ENCODE data around the gene COL6A2. TPM values are rescaled to one million over a fixed set of nuclear protein-coding genes. Genes with fewer than 3 reads are reported as not detected.
"Not testable (repeated sequence)": the region's sequence is repeated elsewhere in the genome, so short reads cannot be mapped to it uniquely, and the experiment has no call there.

Gene COL6A2
- total and polyA plus RNA-seq, 2 of the 13 experiments (the other 11 are each of a cell fraction or from before 2014, with no cell fraction given), result 0.07 to 0.41 TPM

GRCh38 chr21:46104104-46104503 lies 6.2 kb downstream of the COL6A2 start:
- no peaks in the 10 kb centered on the region for H3K36me3 ChIP-seq (replicated peaks in 1 of 2; ENCODE audit: control insufficient read depth in 1 of 2, insufficient read depth in 2 of 2, low read length in 2 of 2)
- in situ Hi-C loops (cut with HindIII; ENCODE audit: extremely low pct_ligation_motif_present, low pct_unique_long_range_greater_than_20kb), result no loop called here
- POLR2A ChIA-PET, result no interaction called here

GRCh38 chr21:46107376-46107775 lies 9.5 kb downstream of the COL6A2 start:
- H3K27ac ChIP-seq (ENCODE audit: extremely low read length, insufficient read depth, low read length); H3K36me3 ChIP-seq (replicated peaks in 1 of 2; ENCODE audit: control insufficient read depth in 1 of 2, insufficient read depth in 2 of 2, low read length in 2 of 2); H3K9ac ChIP-seq (ENCODE audit: insufficient read depth, low read depth, low read length); CTCF ChIA-PET (ENCODE audit: low intra/inter-chr PET ratio, low total read pairs); H4K20me1 ChIP-seq (ENCODE audit: insufficient read depth, low read length); H3K4me2 ChIP-seq (ENCODE audit: low read depth, low read length); H2AFZ ChIP-seq (ENCODE audit: low read length); DNase-seq (ENCODE audit: low spot score); BruUV-seq (replicated peaks); H3K79me2 ChIP-seq (ENCODE audit: insufficient read depth, low read length); H3K4me1 ChIP-seq (ENCODE audit: insufficient read depth, low read length); ATAC-seq; POLR2A ChIA-PET; H3K4me3 ChIP-seq (replicated peaks in 1 of 3; ENCODE audit: insufficient read depth in 1 of 3, low read depth in 2 of 3, low read length in 3 of 3); intact Hi-C loops (cut with micrococcal nuclease; ENCODE audit: unreplicated experiment); FAIRE-seq; in situ Hi-C loops (cut with HindIII; ENCODE audit: extremely low pct_ligation_motif_present, low pct_unique_long_range_greater_than_20kb); H3K9me3 ChIP-seq (ENCODE audit: low read length): not testable (repeated sequence)
- 0% methylated on average over 2 of the region's 2 CpGs for WGBS (ENCODE audit: low lambda C conversion rate)
- peaks cover 0 to 18% of the 10 kb centered on the region in 2 experiments; a peak in 2 of 5 replicates for H3K27me3 ChIP-seq (ENCODE audit: control insufficient read depth in 1 of 2, insufficient read depth in 2 of 2, low read length in 2 of 2)

More at GRCh38 chr21:46104104-46104503, 6.2 kb downstream of the COL6A2 start:
- H3K4me2 ChIP-seq (ENCODE audit: low read depth, low read length), result no peak overlapping the region
- DNase-seq (ENCODE audit: low spot score) (no peak), ATAC-seq (no peak), FAIRE-seq (no peak)
- H3K9ac ChIP-seq (ENCODE audit: insufficient read depth, low read depth, low read length), result no peak overlapping the region
- no peak overlapping the region for H3K4me3 ChIP-seq (replicated peaks in 1 of 3; ENCODE audit: insufficient read depth in 1 of 3, low read depth in 2 of 3, low read length in 3 of 3)
- peaks cover 2 to 13% of the 10 kb centered on the region in 2 experiments; a peak in 3 of 5 replicates for H3K27me3 ChIP-seq (ENCODE audit: control insufficient read depth in 1 of 2, insufficient read depth in 2 of 2, low read length in 2 of 2)
- no peaks in the 10 kb centered on the region for H3K79me2 ChIP-seq (ENCODE audit: insufficient read depth, low read length)
- no peaks in the 10 kb centered on the region for H3K4me1 ChIP-seq (ENCODE audit: insufficient read depth, low read length)
- no peaks in the 10 kb centered on the region for H4K20me1 ChIP-seq (ENCODE audit: insufficient read depth, low read length)
- no peak overlapping the region for H3K27ac ChIP-seq (ENCODE audit: extremely low read length, insufficient read depth, low read length)
- peaks cover 6% of the 10 kb centered on the region for H3K9me3 ChIP-seq (ENCODE audit: low read length)
- TF ChIP-seq SRY (CRISPR knock-in tag; IDR thresholded peaks at IDR 0.05) (no peak), ZNF569 (CRISPR knock-in tag; IDR thresholded peaks at IDR 0.05; ENCODE audit: borderline replicate concordance) (no peak), ZNF674 (CRISPR knock-in tag; IDR thresholded peaks at IDR 0.05; ENCODE audit: low read depth) (no peak), SP1 (IDR thresholded peaks at IDR 0.05) (no peak), SP1 (CRISPR knock-in tag; IDR thresholded peaks at IDR 0.05) (no peak), ZNF230 (CRISPR knock-in tag; IDR thresholded peaks at IDR 0.05) (no peak)
- BruUV-seq (replicated peaks), result no TSS peak
- intact Hi-C loops (cut with micrococcal nuclease; ENCODE audit: unreplicated experiment), result no loop called here
- CTCF ChIA-PET (ENCODE audit: low intra/inter-chr PET ratio, low total read pairs), result no interaction called here
- no peak overlapping the region for H2AFZ ChIP-seq (ENCODE audit: low read length)
